Activated T-cell treated with anti-CD3 and anti-CD28 coated beads, Interleukin-2, amount 50 U/mL, for 24 hours (primary cell): Measurements from ENCODE around the gene GRIFIN.

Experiments
- DNase-seq: peaks from one replicate; pipeline ENCODE4 v3.0.0-alpha.2; 2020
- H3K27ac Mint-ChIP-seq: 2 replicates; pipeline ENCODE4 v1.8.0; 2020; ENCODE audit warnings: mild to moderate bottlenecking, mixed read lengths
- H3K27me3 Mint-ChIP-seq: 2 replicates; pipeline ENCODE4 v1.8.0; 2020; ENCODE audit warnings: mixed read lengths
- H3K36me3 Mint-ChIP-seq: 2 replicates; pipeline ENCODE4 v1.8.0; 2020; ENCODE audit warnings: low read depth, mixed read lengths
- H3K4me1 Mint-ChIP-seq: 2 replicates; pipeline ENCODE4 v1.8.0; 2020; ENCODE audit warnings: low read depth, mixed read lengths
- H3K4me3 Mint-ChIP-seq: 2 replicates; pipeline ENCODE4 v1.8.0; 2020; ENCODE audit warnings: mild to moderate bottlenecking, moderate library complexity, mixed read lengths
- H3K9me3 Mint-ChIP-seq: 2 replicates; pipeline ENCODE4 v1.8.0; 2020; ENCODE audit warnings: mixed read lengths

Gene GRIFIN

GRCh38 chr7:2433713-2434550, 42.3 kb downstream of the GRIFIN start:
- H3K27me3 Mint-ChIP-seq, result no peaks in the 10 kb centered on the region
- peaks cover 4% of the 10 kb centered on the region for H3K9me3 Mint-ChIP-seq
- no peak overlapping the region for H3K27ac Mint-ChIP-seq
- no peak overlapping the region for H3K4me3 Mint-ChIP-seq
- peaks cover 29% of the 10 kb centered on the region for H3K36me3 Mint-ChIP-seq
- H3K4me1 Mint-ChIP-seq, result peaks cover 5% of the 10 kb centered on the region
- no peak for DNase-seq

DNA sequence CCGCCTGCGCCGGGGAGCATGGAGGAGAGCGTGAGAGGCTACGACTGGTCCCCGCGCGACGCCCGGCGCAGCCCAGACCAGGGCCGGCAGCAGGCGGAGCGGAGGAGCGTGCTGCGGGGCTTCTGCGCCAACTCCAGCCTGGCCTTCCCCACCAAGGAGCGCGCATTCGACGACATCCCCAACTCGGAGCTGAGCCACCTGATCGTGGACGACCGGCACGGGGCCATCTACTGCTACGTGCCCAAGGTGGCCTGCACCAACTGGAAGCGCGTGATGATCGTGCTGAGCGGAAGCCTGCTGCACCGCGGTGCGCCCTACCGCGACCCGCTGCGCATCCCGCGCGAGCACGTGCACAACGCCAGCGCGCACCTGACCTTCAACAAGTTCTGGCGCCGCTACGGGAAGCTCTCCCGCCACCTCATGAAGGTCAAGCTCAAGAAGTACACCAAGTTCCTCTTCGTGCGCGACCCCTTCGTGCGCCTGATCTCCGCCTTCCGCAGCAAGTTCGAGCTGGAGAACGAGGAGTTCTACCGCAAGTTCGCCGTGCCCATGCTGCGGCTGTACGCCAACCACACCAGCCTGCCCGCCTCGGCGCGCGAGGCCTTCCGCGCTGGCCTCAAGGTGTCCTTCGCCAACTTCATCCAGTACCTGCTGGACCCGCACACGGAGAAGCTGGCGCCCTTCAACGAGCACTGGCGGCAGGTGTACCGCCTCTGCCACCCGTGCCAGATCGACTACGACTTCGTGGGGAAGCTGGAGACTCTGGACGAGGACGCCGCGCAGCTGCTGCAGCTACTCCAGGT, 43.1 kb downstream of the GRIFIN start:
- peaks cover 5% of the 10 kb centered on the region for H3K4me1 Mint-ChIP-seq
- no peaks in the 10 kb centered on the region for H3K27me3 Mint-ChIP-seq
- H3K36me3 Mint-ChIP-seq, result peaks cover 29% of the 10 kb centered on the region
- no peak overlapping the region for H3K27ac Mint-ChIP-seq
- H3K9me3 Mint-ChIP-seq, result peaks cover 4% of the 10 kb centered on the region
- H3K4me3 Mint-ChIP-seq, result no peak overlapping the region
- no peak for DNase-seq

DNA sequence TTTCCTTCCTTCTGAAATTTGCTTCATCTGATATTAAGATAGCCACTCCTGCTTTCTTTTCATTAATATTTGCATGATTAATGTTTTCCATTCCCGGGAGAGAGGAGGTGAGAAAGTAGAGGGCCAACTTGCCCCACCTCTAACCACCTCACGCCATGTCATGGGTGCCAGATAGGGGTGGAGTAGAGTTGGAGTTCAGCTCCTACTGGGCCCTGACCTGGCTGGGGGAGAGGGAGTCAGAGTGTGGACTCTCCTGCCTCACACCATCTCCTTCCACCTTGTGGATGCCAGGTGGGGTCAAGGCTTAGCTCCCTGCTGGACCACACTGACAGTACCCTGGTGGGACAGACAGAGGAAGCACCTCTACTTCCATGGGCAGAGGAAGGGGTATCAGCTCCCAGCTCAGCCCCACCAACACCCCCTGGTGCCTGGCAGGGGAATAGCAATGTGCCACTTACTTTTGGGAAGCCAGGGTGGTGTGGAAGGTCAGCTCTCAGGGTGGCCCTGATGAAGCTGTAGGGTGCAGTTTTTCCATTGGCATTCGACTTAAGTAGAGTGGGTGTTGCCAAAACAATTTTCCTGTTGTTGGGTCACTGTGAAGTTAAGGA, 44.8 kb downstream of the GRIFIN start:
- no peak overlapping the region for H3K27ac Mint-ChIP-seq
- H3K4me1 Mint-ChIP-seq, result peaks cover 6% of the 10 kb centered on the region
- H3K36me3 Mint-ChIP-seq, result peaks cover 25% of the 10 kb centered on the region
- no peaks in the 10 kb centered on the region for H3K27me3 Mint-ChIP-seq
- peak; percentile 67 for DNase-seq
- H3K9me3 Mint-ChIP-seq, result peaks cover 4% of the 10 kb centered on the region
- no peak overlapping the region for H3K4me3 Mint-ChIP-seq

- DNase-seq, result no peak
- no peak overlapping the region for H3K27ac Mint-ChIP-seq
- no peaks in the 10 kb centered on the region for H3K9me3 Mint-ChIP-seq
- no peak overlapping the region for H3K4me3 Mint-ChIP-seq
- no peaks in the 10 kb centered on the region for H3K36me3 Mint-ChIP-seq
- no peaks in the 10 kb centered on the region for H3K27me3 Mint-ChIP-seq
- peaks cover 15% of the 10 kb centered on the region for H3K4me1 Mint-ChIP-seq
Measured at GRCh38 chr7:2425749-2426148, 50.4 kb downstream of the GRIFIN start.
